HuH-7 (cell line): ENCODE data around the gene RPS6KA2.

Experiments used
- DNase-seq: peaks from one replicate; pipeline ENCODE4 v3.0.0; 2011; ENCODE audit warnings: low spot score

Gene RPS6KA2

DNA sequence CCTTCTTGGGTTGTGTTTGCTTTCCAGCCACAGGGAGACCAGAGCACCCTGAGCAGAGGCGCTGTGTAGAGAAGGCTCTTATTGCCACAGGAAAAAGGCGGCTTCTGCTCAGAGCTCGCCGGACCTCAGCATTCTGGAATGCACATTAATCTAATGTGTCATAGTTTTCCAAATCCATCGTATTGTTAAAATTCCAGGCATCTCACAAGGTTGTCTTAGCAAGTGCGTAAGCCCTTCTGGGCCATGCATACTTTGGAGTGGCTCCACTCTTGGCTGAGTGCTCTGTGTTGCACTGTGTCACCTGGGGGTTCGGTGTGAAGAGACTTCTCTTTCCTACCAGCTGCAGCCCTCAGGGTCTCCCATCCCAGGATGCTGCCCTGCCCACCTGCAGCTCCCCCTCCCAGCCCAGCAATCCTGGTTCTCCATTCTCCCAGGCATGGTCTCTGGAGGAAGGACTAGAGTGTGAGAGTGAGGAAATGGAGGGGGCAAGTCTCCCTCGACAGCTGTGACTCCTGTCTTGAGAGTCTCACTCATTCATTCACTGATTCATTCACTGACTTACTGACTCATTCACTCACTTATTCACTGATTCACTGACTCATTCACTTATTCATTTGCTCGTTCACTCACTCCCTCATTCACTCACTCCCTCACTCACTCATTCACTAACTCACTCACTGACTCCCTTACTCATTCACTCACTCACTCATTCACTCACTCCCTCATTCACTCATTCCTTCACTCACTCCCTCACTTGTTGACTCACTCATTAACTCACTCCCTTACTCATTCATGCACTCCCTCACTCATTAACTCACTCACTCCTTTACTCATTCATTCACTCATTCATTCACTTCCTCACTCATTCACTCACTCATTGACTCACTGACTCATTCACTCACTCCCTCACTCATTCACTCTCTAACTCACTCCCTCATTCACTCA, 160.6 kb downstream of the RPS6KA2 start:
- DNase-seq, result no peak

DNA sequence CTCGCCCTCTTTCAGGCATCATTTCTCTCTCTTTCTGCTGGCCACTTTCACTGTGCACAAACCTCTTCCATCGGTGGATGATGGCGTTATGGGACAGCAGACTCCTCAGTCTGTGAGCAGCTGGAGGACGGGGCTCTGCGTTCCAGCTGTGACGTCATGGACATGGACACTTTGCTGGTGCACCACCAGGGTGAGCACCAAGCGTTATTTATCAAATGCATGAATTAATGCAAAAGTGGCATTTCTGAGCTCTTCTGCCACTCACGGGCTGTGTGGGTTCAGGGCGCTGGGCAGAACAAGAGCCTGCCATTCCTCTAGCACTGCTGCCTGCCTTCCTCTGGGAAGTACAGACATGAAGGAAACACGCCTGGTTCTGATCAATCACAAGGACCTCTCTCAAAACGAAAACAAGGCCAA, 161.4 kb downstream of the RPS6KA2 start:
- DNase-seq, result peak; percentile 73

DNA sequence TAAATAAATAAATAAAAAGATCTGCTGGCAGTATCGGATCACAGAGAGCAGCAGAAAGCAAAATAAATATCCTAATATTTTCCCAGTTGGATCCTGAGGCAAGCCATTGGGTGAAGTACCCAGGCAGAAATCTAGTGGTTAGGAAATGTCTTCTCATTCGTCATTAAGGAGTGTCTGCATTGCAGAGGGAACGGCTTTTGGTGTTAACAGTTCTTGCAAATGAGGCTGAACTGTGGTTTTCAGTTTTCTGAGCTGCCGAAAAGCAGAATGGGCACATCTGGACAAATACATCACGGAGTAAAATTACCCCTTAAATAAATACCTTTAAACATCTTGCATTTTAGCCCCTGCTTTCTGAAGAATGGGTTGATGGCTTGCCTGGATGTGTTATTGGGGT, 162.1 kb downstream of the RPS6KA2 start:
- DNase-seq, result no peak

GRCh38 chr6:166464068-166465002, 162.7 kb downstream of the RPS6KA2 start:
- no peak for DNase-seq

DNA sequence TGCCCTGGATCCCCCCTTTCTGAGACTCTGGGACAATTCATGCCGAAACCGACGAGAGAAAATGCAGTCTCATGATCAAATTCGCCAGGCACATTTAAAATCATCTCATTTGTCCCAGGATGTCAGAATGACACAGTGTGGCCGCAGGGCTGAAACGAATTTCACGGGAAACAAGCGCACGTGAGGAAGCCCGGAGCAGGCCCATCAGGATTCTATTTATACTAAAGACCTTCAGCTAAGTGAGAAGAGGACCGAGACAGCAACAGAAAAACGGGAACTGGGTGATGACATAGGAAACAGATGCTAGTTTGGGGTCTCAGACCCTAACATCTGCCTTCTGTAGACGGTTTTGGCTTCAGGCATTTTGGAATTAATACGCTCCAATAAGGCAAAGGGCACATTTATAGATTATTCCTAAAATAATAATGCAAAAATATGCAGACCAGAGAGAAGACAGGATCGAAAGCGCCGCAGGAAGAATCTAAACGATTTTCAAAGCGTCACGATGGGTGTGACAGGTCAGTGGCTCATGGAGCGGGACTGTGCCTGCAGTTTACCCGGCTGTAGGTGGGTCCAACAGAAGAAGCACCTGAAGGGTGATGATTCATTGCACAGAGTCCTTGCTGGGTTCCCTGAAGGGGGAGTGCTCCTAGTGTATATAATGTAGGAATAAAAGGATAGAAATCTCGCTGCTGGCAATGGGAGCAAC, 163.5 kb downstream of the RPS6KA2 start:
- no peak for DNase-seq

DNA sequence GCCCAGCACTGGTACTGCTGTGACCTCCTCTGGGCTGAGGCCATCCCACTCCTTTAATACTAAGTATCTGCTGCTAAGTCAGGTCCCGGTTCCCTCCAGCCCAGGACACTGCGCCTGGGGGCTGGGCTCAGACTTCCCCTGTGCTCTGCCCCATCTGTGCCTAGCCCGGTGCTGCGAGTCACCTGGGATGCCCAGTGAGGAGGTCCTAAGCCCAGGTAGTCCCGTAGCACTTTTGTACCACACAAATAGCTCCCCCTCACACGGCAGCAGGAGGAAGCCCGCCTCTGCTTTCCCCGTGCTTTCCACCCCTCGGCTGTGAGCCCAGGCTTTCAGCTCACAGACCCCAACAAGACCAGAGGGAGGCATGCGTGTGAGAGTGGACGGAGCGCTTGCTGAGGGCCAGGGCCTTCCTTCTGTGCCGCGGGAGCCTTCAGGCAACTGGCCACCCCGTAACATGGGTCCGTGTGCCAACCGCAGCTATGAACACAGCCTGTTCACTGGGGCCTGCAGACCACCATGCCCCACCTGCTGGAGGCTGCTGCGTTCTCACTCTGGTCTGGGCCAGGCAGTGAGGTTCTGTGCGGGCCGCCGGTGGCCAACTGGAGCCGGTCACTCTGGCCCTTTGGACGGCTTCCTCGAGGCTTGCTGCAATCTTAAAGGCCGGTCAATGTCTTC, 164.5 kb downstream of the RPS6KA2 start:
- no peak for DNase-seq

- DNase-seq, result no peak
Observed at GRCh38 chr6:166461821-166462460, 165.1 kb downstream of the RPS6KA2 start.

DNA sequence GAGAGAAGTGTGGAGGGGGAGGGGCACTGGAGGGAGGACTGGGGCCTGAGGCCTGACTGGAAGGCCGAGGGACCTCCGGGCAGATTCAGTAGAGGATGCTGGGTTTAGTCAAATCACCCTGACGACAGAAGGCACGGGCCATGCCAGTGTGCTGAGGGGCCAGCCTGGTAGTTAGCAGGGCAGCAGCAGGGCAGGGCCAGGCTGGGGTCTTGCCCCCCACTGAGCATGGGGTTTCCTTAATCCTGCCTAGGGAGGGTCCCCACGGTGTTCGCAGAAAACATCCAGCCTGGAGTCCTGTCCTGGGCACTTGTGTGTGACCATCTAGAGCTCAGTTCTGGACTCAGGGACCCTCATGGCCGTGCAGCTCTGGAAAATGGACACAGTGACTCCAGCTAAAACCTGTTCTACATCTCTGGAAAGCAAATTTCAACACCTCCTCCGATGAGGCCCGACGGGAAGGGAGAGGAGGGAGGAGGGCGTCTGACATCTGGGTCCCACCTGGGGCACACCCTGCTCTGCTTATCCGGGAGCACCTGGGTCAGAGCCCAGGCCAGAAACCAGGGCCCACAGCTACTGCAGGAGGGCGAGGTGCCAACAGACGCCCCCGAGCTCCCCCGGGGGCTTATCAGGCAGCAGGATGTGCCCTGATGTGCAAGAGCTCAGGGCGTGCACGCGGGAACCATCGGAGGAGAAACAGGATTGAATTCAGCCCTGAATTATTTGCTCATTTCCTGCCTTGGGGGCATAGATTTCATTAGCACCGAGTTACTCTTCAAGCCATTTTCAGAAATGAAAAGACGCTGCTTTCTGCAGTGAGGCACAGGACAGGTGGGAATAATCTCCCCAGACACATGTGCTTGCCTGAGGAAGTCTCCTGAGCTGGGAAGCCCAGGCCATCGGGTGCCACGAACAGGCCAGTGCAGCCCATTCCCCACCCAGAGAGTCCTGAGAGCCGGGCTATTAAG, 166.3 kb downstream of the RPS6KA2 start:
- DNase-seq, result no peak

DNA sequence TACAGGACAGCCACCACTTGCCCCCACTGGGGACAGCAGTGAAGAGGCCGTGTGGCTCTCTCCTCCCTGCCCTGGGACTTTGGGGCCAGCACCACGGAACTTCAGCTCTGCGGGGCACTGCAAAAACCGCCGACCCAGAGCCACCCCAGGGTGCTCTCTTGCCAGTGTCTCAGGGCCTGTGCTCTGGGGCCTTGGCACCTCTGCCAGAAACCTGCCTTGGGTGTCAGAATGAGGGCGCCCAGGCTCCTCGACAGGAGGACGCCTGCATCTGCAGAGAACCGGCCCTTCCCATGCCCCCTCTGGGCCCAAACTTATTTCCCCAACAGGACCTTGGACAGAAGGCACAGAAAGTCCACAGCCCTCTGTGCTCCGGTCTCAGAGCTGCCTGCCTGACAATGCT, 167.1 kb downstream of the RPS6KA2 start:
- DNase-seq, result no peak

GRCh38 chr6:166459272-166459671, 167.8 kb downstream of the RPS6KA2 start:
- no peak for DNase-seq

- DNase-seq, result no peak
Observed at GRCh38 chr6:166456395-166457156, 170.5 kb downstream of the RPS6KA2 start.

DNA sequence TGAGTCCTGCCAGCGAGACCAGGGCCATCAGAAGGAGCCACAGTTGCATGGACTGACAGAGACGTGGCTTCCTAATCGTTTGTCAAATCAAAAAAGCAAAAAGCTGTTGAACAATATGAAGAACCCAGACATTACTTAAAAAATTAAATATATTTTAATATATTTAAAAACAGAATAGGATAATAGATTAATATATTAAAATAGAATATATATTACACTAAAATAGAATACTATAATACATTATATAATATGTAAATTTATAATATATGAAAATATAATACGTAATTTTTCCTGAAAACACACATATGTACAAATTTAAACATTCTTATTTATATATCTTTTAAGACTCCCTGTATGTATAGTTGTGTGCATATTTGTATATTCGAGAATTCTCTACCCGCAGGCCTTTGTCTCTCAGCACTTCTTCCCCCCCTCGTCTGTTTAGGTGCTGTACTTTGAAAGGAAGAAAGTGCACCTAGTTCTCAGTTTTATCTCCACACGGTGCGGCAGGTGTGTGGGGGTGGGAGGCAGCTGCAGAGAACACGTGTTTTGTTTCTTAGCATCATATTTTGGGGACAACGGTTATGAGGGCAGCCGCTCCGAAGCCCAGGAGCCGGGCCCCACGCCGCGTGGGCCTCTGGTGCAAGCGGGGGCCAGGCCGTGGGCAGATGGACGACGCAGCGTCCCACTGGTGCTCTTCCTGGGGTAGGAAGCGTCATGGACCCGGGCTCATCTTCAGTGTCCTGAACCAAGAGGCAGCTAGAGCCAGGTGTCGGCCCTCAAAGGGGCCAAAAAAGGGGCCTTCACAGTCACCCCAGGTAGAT, 172.1 kb downstream of the RPS6KA2 start:
- no peak for DNase-seq

- DNase-seq, result no peak
Observed at GRCh38 chr6:166453651-166454050, 173.4 kb downstream of the RPS6KA2 start.

DNA sequence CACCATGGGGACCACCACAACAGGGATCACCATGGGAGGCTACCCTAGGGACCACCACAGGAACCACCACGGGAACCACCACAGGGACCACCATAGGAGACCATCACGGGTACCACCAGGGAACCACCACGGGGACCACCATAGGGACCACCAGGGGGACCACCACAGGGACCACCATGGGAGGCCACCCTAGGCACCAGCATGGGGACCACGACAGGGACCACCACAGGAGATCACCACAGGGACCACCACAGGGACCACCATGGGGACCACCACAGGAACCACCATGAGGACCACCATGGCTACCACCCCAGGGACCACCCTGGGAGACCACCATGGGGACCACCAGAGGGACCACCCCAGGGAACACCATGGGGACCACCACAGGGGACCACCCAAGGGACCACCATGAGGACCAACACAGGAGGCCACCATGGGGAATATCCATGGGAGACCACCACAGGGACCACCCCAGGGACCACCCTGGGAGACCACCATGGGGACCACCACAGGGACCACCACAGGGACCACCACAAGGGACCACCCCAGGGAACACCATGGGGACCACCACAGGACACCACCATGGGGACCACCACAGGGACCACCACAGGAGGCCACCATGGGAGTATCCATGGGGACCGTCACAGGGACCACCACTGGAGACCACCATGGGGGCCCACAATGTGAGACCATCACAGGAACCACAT, 176.7 kb downstream of the RPS6KA2 start:
- no peak for DNase-seq

- no peak for DNase-seq
Observed at GRCh38 chr6:166449641-166450040, 177.4 kb downstream of the RPS6KA2 start.

- DNase-seq, result no peak
Observed at GRCh38 chr6:166449036-166449435, 178.0 kb downstream of the RPS6KA2 start.

- DNase-seq, result no peak
Observed at GRCh38 chr6:166448432-166448831, 178.6 kb downstream of the RPS6KA2 start.
